ENCODE results near the gene GPC2.
"Not testable (repeated sequence)": the region's sequence is repeated elsewhere in the genome, so short reads cannot be mapped to it uniquely, and the experiment has no call there.

GPC2 gene, protein sequence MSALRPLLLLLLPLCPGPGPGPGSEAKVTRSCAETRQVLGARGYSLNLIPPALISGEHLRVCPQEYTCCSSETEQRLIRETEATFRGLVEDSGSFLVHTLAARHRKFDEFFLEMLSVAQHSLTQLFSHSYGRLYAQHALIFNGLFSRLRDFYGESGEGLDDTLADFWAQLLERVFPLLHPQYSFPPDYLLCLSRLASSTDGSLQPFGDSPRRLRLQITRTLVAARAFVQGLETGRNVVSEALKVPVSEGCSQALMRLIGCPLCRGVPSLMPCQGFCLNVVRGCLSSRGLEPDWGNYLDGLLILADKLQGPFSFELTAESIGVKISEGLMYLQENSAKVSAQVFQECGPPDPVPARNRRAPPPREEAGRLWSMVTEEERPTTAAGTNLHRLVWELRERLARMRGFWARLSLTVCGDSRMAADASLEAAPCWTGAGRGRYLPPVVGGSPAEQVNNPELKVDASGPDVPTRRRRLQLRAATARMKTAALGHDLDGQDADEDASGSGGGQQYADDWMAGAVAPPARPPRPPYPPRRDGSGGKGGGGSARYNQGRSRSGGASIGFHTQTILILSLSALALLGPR

DNA sequence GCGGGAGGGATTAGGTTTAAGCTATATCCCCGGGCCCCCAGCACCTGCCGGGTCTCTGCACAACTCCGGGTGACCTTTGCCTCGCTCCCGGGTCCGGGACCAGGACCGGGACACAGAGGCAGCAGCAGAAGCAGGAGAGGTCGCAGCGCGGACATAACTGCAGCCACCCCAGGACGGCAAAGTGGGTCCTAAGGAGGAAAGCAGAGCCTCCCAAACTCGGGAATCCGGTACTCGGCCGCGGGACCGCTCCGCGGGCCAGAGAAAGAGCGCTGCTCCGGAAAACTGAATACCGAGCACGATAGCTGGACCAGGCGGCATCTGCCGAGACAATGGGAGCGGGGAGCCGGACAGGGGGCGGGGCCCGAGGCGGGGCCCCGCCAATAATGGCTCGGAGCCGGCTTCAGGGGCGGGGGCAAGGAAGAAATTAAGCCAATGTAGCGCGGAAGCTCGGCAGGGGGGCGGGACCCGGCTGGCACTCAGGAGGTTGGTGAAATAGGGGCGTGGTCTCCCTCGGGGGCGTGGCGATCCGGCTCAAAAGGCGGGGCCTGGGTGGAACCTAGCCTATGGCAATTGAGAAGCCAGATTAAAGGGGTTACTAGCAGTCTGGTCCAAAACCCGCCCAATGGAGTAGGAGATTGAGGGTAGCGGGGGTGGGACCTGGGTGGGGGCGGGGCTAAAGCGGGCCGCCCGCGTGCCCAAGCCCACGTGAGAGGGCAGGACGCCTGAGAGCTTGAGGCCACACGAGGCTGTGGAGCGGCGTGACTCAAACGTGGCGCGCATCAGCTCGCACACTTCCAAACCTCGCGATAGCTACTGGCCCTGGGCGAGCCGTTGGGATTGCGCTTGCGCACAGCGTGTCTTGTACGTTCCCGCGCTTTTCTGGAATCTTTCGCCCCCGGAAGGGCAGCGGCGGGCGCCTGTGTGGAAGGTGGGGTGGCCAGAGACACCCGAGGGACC lies at the start of gene GPC2, which contains the start of gene STAG3:
Gene GPC2 (minus strand): TSS at position 337 of the 957 bp plus-strand sequence. CDS start 182 bp downstream, at position 155.
Gene STAG3 (plus strand): TSS at position 874 of the 957 bp plus-strand sequence. CDS start 2,639 bp downstream, outside the sequence.
- DNase-seq: peak; percentile 97 to 99

DNA sequence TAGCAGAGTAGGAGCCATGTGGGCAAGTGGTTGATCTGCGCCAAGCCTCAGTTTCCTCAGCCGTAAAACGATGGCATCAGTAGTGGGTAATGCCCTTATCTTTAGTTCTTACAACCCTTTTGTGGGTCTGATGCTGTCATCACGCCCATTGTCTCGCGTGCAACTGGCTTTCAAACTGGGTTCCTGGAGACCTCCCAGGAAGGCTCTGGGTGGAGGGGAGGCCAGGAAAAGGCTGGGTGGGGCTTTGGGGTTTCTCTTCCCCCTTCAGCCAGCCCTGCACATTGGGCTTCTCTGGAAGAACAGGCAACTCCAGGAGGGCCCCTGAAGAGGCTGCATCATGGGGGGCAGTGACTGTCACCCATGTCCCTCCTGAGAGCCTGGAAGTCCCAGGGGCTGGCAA lies 47.7 kb upstream of the GPC2 start:
- DNase-seq: not testable (repeated sequence)

DNA sequence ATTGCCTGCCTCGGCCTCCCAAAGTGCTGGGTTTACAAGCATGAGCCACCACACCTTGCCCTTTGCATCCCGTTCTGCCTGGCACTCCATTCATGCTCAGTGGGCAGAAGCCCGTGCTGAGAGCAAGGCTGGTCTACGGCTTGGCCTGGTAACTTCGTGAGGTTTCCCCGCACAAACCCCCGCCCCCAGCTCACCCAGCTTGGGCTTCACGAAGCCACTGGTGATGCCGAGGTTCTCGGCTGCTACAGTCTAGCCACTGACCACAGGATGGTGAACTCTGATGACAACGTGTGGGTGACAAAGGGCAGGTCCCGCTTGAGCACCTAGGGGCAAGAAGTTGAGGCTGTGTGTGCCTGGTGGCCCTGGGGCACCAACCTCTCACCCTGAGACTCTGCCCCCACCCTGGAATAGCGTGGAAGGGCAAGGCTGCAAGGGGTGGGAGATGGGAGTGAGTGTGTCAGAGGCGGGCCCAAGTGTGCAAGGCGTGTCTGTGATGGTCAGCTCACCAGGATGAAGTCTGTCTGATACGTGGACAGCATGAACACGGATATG lies 46.3 kb upstream of the GPC2 start:
- DNase-seq: not testable (repeated sequence)

DNA sequence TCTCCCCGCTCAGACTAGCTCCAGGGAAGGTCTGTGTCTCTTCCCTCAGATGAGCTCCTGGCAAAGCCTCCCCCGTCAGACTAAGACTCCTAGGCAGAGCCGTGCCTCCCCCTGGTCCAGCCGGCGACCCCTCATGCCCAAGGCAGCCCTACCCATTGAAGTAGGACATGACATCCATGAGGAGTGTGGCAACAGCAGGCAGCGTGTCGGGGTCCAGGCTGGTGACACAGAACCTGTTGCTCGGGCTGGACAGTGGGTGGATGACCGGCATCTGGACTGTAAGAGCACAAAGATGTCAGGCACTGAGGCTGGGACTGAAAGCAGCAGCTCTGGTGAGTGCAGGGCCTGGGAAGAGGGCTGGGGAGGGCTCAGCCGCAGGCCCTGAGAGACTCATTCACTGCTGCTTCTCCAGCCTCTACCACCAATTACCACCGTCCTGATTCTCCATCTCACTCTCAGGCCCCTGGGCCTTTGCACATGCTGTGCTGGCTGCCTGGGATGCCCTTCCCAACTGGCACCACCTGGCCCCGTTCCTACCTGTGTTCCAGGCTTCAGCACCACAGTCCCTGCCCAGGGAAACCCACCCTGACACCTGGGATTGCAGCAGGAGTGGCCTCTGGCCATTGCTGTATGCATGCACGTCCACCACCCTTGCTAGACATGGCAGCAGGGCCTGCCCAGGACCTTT lies 45.4 kb upstream of the GPC2 start:
- no peak for DNase-seq

DNA sequence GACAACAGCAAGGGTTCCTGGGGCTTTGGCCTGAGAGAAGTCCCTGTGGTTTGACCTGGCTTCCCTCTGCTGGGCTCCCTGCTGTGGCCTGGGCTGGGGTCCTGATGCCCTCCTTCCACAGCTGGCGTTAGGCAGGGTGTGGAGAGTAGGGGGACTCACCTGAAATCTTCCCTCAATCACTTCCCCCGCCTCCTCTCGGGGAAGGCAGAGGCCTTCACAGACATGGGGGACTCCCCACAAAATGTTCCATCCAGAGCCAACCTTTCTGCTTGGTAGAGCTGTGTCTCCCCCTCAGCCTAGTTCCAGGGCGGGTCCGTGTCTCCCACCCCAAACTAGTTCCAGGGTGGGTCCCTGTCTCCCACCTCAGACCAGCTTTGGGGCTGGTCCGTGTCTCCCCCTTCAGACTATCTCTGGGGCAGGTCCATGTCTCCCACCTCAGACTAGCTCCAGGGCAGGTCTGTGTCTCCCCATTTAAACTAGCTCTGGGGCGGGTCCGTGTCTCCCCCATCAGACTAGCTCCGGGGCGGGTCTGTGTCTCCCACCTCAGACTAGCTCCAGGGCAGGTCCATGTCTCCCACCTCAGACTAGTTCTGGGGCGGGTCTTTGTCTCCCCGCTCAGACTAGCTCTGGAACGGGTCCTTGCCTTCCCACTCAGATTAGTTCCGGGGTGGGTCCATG lies 44.7 kb upstream of the GPC2 start:
- no peak for DNase-seq

DNA sequence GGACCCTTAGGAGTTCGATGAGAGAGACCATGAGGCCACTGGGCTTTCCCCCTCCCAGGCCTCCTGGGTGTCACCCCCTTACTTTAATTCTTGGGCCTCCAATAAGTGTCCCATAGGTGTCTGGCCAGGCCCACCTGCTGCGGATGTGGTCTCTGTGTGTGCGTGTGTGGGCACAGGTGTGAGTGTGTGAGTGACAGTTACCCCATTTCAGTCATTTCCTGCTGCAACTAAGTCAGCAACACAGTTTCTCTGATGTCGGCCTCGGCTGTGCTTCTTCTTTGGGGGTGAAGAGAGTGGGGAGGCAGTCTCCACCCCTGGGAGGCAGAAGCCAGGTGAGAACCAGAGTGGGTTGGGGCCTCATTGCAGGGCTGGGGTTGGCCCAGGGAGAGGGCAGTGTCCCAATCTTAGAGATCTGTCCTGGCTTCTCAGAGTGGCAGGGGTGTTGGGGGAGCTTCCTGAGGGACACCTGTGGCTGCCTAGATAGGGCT lies 44.1 kb upstream of the GPC2 start:
- no peak for DNase-seq

DNA sequence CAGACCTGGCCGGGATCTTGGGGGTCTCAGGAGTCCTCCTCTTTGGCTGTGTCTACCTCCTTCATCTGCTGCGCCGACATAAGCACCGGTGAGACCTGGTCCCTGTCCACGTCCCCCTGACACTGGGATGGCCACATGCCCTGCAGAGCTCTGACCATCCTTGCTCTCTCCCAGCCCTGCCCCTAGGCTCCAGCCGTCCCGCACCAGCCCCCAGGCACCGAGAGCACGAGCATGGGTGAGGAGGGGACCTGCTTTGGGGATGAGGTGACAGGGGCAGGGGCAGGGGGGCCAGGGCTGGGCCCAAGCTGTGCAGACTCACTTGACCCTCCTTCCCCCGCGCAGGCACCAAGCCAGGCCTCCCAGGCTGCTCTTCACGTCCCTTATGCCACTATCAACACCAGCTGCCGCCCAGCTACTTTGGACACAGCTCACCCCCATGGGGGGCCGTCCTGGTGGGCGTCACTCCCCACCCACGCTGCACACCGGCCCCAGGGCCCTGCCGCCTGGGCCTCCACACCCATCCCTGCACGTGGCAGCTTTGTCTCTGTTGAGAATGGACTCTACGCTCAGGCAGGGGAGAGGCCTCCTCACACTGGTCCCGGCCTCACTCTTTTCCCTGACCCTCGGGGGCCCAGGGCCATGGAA lies 43.5 kb upstream of the GPC2 start:
- DNase-seq: no peak

DNA sequence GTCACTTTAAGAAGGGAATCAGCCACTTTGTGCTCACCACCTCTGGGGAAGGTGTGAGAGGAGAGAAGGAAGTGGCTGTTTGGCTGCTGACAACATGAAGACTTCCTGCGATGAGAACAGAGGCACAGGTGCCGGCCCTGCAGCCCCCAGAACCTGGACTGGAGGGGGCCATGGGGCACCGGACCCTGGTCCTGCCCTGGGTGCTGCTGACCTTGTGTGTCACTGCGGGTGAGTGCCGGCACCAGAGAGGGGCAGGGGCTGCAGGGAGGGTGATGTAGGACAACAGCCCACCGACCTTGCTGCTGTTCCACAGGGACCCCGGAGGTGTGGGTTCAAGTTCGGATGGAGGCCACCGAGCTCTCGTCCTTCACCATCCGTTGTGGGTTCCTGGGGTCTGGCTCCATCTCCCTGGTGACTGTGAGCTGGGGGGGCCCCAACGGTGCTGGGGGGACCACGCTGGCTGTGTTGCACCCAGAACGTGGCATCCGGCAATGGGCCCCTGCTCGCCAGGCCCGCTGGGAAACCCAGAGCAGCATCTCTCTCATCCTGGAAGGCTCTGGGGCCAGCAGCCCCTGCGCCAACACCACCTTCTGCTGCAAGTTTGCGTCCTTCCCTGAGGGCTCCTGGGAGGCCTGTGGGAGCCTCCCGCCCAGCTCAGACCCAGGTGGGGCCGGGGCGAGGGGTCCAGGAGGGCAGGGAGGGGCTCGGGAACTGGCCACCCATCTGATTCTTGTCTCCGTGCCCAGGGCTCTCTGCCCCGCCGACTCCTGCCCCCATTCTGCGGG lies 42.8 kb upstream of the GPC2 start, which contains the start of gene PVRIG:
Gene PVRIG (plus strand): TSS at position 149 of the 785 bp plus-strand sequence. CDS start 22 bp downstream, at position 171.
- DNase-seq: not testable (repeated sequence)

DNA sequence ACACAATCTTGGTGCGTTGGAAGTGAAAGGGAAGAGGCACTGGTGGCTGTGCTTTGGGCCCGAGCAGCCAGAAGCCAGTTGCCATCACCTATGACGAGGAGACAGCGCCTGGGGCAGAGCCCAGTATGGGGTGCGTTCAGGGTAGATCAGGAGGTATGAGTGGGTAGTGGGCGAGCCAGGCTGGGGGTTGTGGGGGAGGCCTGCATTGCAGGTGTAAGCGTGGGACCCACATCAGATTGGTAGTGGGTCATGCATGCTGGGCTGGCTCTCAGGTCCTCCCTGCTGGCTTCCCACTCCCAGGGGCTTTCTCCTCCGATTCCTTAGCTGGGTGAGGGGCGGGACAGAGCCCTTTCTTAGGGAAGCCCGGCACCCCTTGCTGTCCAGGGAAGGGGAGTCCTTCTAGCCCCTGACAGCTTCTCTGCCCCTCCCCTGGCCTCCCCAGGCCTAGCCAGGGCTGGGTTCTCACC lies 42.1 kb upstream of the GPC2 start:
- no peak for DNase-seq

DNA sequence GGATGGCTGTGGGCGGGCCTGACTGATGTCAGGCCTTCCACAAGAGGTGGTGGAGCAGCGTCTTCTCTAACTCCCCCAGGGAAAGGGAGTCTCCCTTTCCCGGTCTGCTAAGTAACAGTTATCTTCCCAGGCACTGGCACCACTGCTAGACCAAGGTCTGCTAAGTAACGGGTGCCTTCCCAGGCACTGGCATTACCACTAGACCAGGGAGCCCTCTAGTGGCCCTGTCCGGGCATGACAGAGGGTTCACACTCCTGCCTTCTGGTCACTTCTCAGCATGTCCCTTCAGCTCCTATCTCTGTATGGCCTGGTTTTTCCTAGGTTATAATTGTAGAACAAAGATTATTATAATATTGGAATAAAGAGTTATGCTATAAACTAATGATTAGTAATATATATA lies 40.8 kb upstream of the GPC2 start:
- peak in 1 of 2 experiments; percentile 69 for DNase-seq

DNA sequence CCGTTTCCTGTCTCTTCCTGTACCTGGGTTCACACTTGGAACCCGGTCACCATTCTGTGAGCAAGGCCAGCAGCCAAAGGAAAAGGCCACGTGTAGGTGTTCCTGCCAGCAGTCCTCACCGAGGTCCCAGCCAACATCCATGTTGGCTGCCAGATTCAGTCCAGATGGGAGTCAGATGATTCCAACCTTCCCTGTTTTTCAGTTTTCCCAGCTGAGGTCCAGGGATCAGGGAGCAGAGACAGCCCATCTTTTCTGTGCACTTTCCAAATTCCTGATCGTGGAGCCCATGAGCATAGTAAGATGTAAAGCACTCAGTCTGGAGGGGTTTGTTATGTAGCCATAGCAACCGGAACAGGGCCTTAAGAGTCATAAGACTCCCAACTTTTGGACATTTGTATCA lies 38.7 kb upstream of the GPC2 start:
- DNase-seq: no peak

DNA sequence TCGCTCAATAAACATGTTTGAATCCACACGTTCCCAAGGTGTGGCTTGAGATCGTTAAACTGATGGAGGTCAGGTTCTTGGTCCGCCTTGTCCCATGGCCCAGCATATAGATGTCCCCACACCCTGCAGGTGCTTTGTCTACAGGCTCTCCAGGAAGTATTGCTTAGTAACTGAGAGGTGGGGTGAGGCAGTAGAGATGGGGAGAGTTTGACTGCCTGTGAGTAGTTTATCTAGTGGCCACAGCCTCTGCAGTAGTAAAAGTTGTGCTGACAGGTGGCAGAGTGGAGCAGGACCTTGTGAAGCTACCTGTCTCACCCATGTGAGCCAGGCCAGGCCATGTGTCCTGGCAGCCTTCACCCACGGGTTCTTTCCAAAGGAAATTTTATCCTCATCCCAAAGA lies 37.2 kb upstream of the GPC2 start:
- not testable (repeated sequence) for DNase-seq

DNA sequence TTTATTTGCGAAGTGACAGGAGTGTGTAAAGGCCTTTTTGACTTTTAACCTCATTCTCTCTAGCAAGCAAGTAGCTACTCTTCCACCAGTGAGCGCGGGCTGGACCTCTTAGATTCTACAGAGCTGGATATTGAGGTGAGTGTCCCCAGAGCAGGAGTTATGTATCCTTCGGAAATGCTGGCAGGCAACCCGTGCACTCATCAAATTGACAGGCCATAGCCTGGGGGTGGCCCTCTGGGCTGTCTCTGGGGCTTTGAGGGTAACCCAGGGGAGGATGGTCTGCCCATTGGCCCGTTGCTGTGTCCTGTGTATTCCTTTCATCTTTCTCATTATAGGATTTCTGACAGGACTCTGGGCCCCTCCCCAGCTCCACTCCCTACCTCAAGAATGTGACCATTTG lies 36.5 kb upstream of the GPC2 start:
- no peak for DNase-seq

DNA sequence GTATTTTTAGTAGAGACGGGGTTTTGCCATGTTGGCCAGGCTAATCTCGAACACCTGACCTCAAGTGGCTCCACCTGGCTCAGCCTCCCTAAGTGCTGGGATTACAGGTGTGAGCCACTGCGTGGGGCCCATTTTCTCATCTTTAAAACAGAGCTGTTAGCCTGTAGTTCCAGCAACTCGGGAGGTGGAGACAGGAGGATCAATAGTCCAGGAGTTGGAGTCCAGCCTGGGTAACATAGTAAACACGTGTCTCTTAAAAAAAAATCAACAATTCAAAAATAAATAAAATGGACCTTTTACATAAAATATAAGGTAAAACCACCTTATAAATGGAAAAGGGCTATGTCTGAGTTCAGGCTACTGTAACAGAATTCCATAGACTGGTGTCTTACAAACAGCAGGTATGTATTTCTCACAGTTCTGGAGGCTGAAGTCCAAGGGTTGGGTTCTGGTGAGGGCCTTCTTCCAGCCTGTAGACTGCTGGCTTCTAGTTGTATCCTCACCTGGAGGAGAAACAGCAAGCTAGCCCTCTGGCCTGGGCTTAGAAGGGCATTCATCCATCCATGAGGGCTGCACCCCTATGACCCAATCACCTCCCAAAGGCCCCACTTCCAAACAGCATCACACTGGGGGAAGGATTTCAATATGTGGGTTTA lies 35.6 kb upstream of the GPC2 start:
- no peak for DNase-seq

DNA sequence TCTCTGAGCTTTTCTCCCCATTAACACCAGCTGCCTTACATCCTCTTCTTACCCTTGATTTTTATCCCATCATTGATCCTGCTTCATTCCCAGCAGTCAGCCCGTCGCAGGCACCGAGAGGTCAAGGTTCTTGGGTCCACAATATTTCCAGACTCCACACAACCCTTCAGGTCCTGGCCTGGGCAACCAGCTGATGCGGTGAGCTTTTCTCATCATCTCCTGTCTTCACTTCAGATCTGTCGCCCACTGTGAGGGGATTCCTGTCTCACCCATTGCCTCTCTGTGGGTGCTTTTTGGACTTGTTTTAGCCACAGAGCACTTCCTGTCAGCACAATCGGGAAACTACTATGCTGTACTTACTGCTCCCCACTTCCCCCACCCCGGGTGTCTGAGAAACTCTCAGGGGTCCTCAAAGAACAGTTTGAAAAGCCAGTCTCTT lies 34.2 kb upstream of the GPC2 start:
- DNase-seq: no peak

DNA sequence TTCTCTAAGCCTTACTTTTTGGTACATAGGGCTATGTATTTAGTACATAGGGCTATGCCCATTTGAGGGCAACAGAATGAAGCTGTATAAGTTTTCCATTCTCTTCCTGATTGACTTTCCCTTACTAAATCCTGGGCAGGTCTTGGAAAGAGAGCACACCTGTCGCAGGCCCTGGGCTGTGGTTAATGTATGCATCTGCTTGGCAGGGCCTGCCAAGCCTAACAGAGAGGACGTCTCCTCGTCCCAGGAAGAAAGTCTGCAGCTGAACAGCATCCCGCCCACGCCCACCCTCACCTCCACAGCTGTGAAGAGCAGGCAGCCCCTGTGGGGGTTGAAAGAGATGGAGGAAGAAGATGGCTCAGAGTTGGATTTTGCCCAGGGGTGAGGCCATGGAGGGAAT lies 33.6 kb upstream of the GPC2 start:
- DNase-seq: no peak

DNA sequence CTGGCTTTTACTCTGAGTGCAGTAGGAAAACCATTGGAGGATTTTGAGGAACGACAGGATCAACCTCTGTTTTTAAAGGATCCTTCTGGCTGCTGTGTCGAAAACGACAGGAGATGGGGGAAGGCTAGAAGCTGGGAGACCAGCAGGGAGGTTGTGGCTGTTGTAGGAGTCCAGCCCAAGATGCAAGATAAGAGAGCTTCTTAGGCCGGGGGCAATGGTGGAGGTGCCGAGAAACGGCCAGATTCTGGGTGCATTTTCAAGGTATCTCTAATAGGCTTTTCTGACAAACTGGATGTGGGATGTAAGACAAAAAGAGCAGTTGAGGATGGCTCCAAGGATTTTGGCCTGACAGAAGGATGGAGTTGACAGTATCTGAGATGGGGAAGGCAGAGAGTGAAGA lies 32.3 kb upstream of the GPC2 start:
- no peak for DNase-seq

DNA sequence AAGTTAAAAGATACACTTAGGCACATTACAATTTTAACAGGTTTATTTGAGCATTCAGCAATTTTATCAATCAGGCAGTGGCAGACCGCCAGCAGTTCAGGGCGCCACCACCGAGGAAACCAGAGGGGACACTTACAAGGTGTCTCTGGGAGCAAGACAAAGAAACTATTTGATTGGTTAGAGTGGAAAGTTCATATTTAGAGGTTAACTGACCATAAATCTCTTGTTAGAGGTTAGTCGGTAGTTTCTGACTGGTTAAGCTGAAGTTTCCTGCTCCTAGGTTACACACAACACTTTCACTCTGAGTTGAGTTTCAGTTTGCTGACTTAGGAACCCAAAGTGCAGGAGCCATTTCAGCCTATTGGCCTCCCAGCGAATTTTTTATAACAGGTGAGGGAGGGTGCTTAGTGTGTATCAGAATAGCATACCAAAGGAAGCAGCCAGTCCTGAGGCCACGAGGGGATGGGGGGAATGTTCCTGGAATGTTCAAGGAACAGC lies 31.8 kb upstream of the GPC2 start:
- no peak for DNase-seq

DNA sequence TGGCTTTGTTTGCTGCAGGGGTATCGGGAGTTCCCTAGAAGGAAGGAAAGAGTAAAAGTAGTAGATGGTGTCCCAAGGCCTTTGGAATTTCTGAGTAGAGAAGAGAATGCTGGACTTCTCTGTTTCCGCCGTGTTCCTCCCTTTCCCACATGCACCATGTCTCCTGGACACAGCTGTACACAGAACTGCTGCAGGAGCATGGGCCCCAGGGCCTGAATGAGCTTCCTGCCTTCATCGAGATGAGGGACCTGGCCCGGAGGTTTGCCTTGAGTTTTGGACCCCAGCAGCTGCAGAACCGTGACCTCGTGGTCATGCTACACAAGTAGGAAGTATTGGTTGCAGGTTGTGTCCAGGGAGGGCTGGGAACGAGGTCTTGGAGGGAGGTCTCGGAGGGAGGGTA lies 27.3 kb upstream of the GPC2 start:
- no peak for DNase-seq

Measured in NCI-H526 (cell line).